ENCODE data around the gene B4GALNT3. TPM values are rescaled to one million over a fixed set of nuclear protein-coding genes. Genes with fewer than 3 reads are reported as not detected.

Gene B4GALNT3
- total RNA-seq, 3 donors from 2014 or later (not counting 1 experiment from before 2014, with no cell fraction given), result 0.93 to 4.2 TPM; not detected in 1

DNA sequence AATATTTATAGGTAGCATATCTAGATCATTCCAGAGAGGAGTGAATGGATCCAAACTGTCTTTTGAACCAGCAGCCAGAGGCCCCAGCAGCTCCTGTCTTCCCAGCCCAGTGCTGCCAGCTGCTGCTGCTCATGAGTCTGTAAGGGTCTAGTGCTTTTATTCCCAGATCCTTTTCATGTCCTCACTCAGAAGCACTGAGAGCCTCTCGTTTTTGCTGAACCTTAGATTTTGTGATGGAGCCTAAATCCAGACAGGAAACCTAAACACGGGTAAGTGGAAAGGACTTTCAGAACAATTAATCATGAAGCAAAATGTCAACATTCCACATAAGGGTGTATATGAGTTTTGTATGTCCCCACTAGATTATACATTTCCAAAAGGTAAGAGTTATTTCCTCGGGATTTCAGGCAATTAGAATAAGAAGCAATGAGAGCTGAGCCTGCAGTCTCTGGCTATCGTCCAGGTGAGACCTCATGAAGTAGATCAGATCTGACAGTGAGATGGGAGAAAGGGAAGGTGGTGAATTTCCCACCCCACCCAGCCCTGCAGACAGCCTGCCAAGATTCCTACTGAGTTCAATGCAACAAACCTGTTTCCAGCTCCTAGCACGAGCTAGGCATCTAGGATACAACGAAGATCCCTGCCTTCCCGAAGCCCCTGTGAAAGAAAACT is 119.1 kb downstream of the B4GALNT3 start:
- Histone ChIP-seq H3K27ac (ENCODE audit: low read length) (no peak overlapping the region), H3K36me3 (ENCODE audit: control insufficient read depth, insufficient read depth, low read length) (no peaks in the 10 kb centered on the region), H3K4me1 (ENCODE audit: control insufficient read depth, insufficient read depth, low read length) (peaks cover 13% of the 10 kb centered on the region), H3K27me3 (ENCODE audit: control insufficient read depth, insufficient read depth, low read length) (no peaks in the 10 kb centered on the region), H3K4me3 (ENCODE audit: low read length) (no peak overlapping the region), H3K9me3 (ENCODE audit: control insufficient read depth, insufficient read depth, low read length) (no peaks in the 10 kb centered on the region)
- Mint-ChIP-seq H3K36me3 (no peaks in the 10 kb centered on the region), H3K27me3 (ENCODE audit: low read depth in 2 of 2) (peaks cover 0 to 6% of the 10 kb centered on the region in 2 donors), H3K4me1 (peaks cover 6 to 10% of the 10 kb centered on the region in 2 donors), H3K9me3 (no peaks in the 10 kb centered on the region), H3K27ac (no peak overlapping the region), H3K4me3 (no peak overlapping the region)
- TF ChIP-seq, protein P1, sequence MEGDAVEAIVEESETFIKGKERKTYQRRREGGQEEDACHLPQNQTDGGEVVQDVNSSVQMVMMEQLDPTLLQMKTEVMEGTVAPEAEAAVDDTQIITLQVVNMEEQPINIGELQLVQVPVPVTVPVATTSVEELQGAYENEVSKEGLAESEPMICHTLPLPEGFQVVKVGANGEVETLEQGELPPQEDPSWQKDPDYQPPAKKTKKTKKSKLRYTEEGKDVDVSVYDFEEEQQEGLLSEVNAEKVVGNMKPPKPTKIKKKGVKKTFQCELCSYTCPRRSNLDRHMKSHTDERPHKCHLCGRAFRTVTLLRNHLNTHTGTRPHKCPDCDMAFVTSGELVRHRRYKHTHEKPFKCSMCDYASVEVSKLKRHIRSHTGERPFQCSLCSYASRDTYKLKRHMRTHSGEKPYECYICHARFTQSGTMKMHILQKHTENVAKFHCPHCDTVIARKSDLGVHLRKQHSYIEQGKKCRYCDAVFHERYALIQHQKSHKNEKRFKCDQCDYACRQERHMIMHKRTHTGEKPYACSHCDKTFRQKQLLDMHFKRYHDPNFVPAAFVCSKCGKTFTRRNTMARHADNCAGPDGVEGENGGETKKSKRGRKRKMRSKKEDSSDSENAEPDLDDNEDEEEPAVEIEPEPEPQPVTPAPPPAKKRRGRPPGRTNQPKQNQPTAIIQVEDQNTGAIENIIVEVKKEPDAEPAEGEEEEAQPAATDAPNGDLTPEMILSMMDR (IDR thresholded peaks at IDR 0.05), result no peak
- DNase-seq (no peak), ATAC-seq (no peak)
- 57% methylated on average over 7 of the region's 7 CpGs for WGBS (ENCODE audit: insufficient coverage)
- intact Hi-C loops (cut with micrococcal nuclease), result no loop called here

DNA sequence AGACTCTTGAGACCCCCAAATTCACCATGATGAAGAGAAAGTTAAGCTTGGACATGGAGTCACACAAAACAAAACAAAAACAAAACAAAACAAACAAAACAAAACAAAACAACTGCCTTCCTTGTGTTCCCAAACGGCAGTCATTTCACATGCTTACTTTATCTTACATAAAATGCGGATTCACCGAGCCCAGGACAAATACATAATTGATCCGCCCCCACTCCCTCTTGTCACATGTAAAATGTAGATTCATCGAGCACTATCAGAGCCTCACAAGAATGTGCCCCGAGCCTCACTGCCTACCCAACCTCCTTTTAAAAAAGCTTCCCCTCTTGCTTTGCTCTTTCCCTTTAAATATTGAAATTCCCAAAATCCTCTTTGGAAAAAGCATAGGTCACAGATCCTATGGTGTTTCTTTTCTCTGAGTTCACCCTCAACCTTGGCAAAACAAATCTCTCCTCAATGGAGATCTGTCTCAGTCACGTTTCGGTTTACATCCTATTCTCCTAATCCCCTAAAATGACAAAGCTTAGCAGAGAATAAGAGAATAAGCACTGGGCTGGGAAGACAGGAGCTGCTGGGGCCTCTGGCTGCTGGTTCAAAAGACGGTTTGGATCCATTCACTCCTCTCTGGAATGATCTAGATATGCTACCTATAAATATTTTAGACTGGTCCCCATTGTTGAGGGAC is 119.8 kb downstream of the B4GALNT3 start:
- no peak overlapping the region for H3K4me3 Mint-ChIP-seq
- H3K27ac Mint-ChIP-seq, result no peak overlapping the region
- intact Hi-C loops (cut with micrococcal nuclease), result no loop called here
- TF ChIP-seq, protein P1 (IDR thresholded peaks at IDR 0.05), result no peak
- Histone ChIP-seq H3K4me3 (ENCODE audit: low read length) (no peak overlapping the region), H3K27me3 (ENCODE audit: control insufficient read depth, insufficient read depth, low read length) (no peaks in the 10 kb centered on the region), H3K36me3 (ENCODE audit: control insufficient read depth, insufficient read depth, low read length) (no peaks in the 10 kb centered on the region), H3K9me3 (ENCODE audit: control insufficient read depth, insufficient read depth, low read length) (no peaks in the 10 kb centered on the region), H3K4me1 (ENCODE audit: control insufficient read depth, insufficient read depth, low read length) (peaks cover 13% of the 10 kb centered on the region), H3K27ac (ENCODE audit: low read length) (no peak overlapping the region)
- peaks cover 6 to 10% of the 10 kb centered on the region in 2 donors for H3K4me1 Mint-ChIP-seq
- DNase-seq, result no peak
- 91% methylated on average over 8 of the region's 9 CpGs for WGBS (ENCODE audit: insufficient coverage)
- no peak for ATAC-seq
- H3K9me3 Mint-ChIP-seq, result no peaks in the 10 kb centered on the region
- no peaks in the 10 kb centered on the region for H3K36me3 Mint-ChIP-seq
- peaks cover 0 to 6% of the 10 kb centered on the region in 2 donors for H3K27me3 Mint-ChIP-seq (ENCODE audit: low read depth in 2 of 2)

DNA sequence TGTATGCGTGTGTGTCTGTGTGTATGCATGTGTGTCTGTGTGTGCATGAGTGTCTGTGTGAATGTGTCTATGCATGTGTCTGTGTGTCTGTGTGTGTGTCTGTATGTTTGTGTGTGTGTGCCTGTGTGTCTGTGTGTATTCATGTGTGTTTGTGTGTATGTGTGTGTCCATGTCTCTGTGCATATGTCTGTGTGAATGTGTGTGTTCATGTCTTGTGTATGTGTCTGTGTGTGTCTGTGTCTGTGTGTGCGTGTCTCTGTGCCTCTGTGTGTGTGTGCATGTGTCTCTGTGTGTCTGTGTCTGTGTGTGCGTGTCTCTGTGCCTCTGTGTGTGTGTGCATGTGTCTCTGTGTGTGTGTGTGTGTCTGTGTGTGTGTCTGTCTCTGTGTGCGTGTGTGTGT is 121.1 kb downstream of the B4GALNT3 start:
- no peaks in the 10 kb centered on the region for H3K9me3 ChIP-seq (ENCODE audit: control insufficient read depth, insufficient read depth, low read length)
- H3K27me3 Mint-ChIP-seq (ENCODE audit: low read depth in 2 of 2), result peaks cover 0 to 6% of the 10 kb centered on the region in 2 donors
- H3K4me1 ChIP-seq (ENCODE audit: control insufficient read depth, insufficient read depth, low read length), result peaks cover 10% of the 10 kb centered on the region
- intact Hi-C loops (cut with micrococcal nuclease), result no loop called here
- no peak overlapping the region for H3K4me3 ChIP-seq (ENCODE audit: low read length)
- 93% methylated on average over 4 of the region's 4 CpGs for WGBS (ENCODE audit: insufficient coverage)
- DNase-seq (no peak), ATAC-seq (no peak)
- no peak overlapping the region for H3K27ac ChIP-seq (ENCODE audit: low read length)
- H3K36me3 ChIP-seq (ENCODE audit: control insufficient read depth, insufficient read depth, low read length), result no peaks in the 10 kb centered on the region
- H3K36me3 Mint-ChIP-seq, result no peaks in the 10 kb centered on the region
- H3K27me3 ChIP-seq (ENCODE audit: control insufficient read depth, insufficient read depth, low read length), result no peaks in the 10 kb centered on the region
- no peak overlapping the region for H3K4me3 Mint-ChIP-seq
- TF ChIP-seq, protein P1 (IDR thresholded peaks at IDR 0.05), result no peak
- no peak overlapping the region for H3K27ac Mint-ChIP-seq
- no peaks in the 10 kb centered on the region for H3K9me3 Mint-ChIP-seq
- peaks cover 6 to 10% of the 10 kb centered on the region in 2 donors for H3K4me1 Mint-ChIP-seq

Data from natural killer cell (primary cell).